ENCODE data around the gene PCMT1. TPM values are rescaled to one million over a fixed set of nuclear protein-coding genes. Genes with fewer than 3 reads are reported as not detected.

The PCMT1 gene
- total and polyA plus RNA-seq, 9 of the 15 experiments (the other 6 are each of a cell fraction or from before 2014, with no cell fraction given): 217 to 541 (median 327) TPM

DNA sequence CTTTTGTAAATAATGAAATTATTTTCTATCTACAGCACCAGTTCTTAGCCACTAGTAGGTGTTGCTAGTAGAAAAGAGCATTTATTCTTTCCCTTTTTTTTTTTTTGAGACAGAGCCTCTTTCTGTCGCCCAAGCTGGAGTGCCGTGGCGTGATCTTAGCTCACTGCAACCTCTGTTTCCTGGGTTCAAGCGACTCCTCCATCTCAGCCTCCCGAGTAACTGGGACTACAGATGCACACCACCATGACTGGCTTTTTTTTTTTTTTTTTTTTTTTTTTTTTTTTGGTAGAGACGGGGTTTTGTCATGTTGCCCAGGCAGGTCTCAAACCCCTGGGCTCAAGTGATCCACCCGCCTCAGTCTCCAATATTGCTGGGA is 6.7 kb downstream of the PCMT1 start:
- intact Hi-C loops (cut with micrococcal nuclease): no loop called here
- TF ChIP-seq NFRKB (IDR thresholded peaks at IDR 0.05; ENCODE audit: low read depth) (no peak), PURB (CRISPR knock-in tag; IDR thresholded peaks at IDR 0.05; ENCODE audit: low read depth) (no peak), NFE2 (IDR thresholded peaks at IDR 0.05; ENCODE audit: low read depth) (0 out of 2 replicates have a peak, but pooled peaks have one; percentile 20), MAFG (tag; conservative IDR thresholded peaks at IDR 0.05) (no peak), ZNF23 (CRISPR knock-in tag; IDR thresholded peaks at IDR 0.05) (no peak), NFE2L1 (tag; IDR thresholded peaks at IDR 0.05; ENCODE audit: borderline replicate concordance, low read depth) (0 out of 2 replicates have a peak, but pooled peaks have one; percentile 4), ZNF384 (IDR thresholded peaks at IDR 0.05; ENCODE audit: low read depth, low read length) (peak; percentile 46), GATAD2B (IDR thresholded peaks at IDR 0.05; ENCODE audit: borderline replicate concordance) (no peak), POLR2G (IDR thresholded peaks at IDR 0.05; ENCODE audit: low read depth, low read length) (0 out of 2 replicates have a peak, but pooled peaks have one; percentile 15), NFATC3 (IDR thresholded peaks at IDR 0.05) (0 out of 2 replicates have a peak, but pooled peaks have one; percentile 3)
- TF ChIP-seq, protein P1, sequence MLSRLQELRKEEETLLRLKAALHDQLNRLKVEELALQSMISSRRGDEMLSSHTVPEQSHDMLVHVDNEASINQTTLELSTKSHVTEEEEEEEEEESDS (CRISPR knock-in tag; IDR thresholded peaks at IDR 0.05): no peak
- H3K9me1 ChIP-seq (ENCODE audit: control insufficient read depth, insufficient read depth, low read length): no peaks in the 10 kb centered on the region
- no peak overlapping the region for H3K9ac ChIP-seq (ENCODE audit: insufficient read depth in 1 of 2, low read depth in 2 of 2, low read length in 2 of 2)
- H3K4me1 ChIP-seq (replicated peaks in 1 of 2; ENCODE audit: control insufficient read depth in 2 of 2, insufficient read depth in 2 of 2, low read length in 2 of 2): peaks cover 16 to 35% of the 10 kb centered on the region in 2 experiments
- peaks cover 70% of the 10 kb centered on the region for H3K36me3 ChIP-seq (ENCODE audit: control insufficient read depth, insufficient read depth, low read length)
- no TSS peak for BruUV-seq (replicated peaks)
- ChIA-PET CTCF (ENCODE audit: low intra/inter-chr PET ratio) (no interaction called here), POLR2A (interaction anchor here (0.6 to 1.1 kb wide), 4 partner anchors 8 to 211 kb away, joined by 3 to 6 read pairs (median 4); partner anchors contain the start of gene PPIL4)
- no peaks in the 10 kb centered on the region for H3K27me3 ChIP-seq (ENCODE audit: control insufficient read depth in 2 of 2, insufficient read depth in 2 of 2, low read length in 2 of 2)
- peaks cover 10% of the 10 kb centered on the region for H4K20me1 ChIP-seq (replicated peaks; ENCODE audit: control insufficient read depth, insufficient read depth, low read length)
- DNase-seq (ENCODE audit: extremely low read depth in 1 of 4, low spot score in 3 of 4): no peak
- no peak for FAIRE-seq
- no peak overlapping the region for H3K4me3 ChIP-seq
- in situ Hi-C loops (cut with MboI): no loop called here
- H3K27ac ChIP-seq (ENCODE audit: extremely low read depth, low read depth, low read length): peak overlapping the region; percentile 53; the same call in 1 of the 3 replicates
- H3K4me2 ChIP-seq (ENCODE audit: insufficient read depth, low read length): no peak overlapping the region
- no peak overlapping the region for H2AFZ ChIP-seq (ENCODE audit: low read depth, low read length)
- peaks cover 99% of the 10 kb centered on the region for H3K79me2 ChIP-seq (ENCODE audit: control insufficient read depth, insufficient read depth, low read length)
- 88% methylated on average over 4 of the region's 7 CpGs for WGBS (ENCODE audit: insufficient coverage, low coverage, missing lambda C conversion rate)
- H3K9me3 ChIP-seq (replicated peaks; ENCODE audit: control insufficient read depth, insufficient read depth, low read depth, low read length): 0 out of 2 replicates have a peak, but pooled peaks cover 2% of the 10 kb centered on the region
- no peak for ATAC-seq
